ENCODE results near the gene GLB1L2.
A peak's percentile ranks its signal among the peaks of the same experiment; 100 is the strongest.

Gene GLB1L2

DNA sequence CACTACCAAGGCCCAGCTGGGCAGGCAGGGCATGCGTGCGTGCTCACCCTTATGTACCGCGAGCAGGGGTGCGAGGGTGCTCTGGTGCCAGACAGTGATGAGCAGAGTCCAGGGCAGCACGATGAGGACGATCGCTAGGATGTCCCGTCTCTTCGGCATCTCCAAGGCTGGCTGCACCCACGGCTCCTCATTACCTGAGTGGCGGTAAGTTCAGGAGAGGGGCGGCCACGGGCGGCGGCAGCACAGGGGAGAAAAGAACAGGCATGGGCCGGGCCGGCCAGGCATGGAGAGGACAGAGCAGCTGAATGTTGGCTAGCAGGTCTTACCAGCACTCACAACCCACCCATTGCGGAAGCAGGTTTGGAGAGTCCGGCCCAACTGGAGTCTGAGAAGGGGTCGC is 55.7 kb downstream of the GLB1L2 start:
- no peak for DNase-seq

DNA sequence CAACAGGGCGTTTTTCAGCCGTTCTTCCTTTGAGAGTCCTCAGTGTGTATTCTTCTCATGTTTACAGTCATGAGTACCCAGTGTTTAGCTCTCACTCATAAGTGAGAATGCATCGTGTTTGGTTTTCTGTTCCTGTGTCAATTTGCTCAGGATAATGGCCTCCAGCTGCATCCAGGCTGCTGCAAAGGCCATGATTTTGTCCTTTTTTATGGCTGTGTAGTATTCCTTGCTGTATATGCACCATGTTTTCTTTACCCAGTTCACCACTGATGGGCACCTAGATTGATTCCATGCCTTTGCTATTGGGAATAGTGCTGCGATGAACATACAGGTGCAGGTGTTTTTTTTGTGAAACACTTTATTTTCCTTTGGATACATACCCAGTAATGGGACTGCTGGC is 56.8 kb downstream of the GLB1L2 start:
- no peak for DNase-seq

DNA sequence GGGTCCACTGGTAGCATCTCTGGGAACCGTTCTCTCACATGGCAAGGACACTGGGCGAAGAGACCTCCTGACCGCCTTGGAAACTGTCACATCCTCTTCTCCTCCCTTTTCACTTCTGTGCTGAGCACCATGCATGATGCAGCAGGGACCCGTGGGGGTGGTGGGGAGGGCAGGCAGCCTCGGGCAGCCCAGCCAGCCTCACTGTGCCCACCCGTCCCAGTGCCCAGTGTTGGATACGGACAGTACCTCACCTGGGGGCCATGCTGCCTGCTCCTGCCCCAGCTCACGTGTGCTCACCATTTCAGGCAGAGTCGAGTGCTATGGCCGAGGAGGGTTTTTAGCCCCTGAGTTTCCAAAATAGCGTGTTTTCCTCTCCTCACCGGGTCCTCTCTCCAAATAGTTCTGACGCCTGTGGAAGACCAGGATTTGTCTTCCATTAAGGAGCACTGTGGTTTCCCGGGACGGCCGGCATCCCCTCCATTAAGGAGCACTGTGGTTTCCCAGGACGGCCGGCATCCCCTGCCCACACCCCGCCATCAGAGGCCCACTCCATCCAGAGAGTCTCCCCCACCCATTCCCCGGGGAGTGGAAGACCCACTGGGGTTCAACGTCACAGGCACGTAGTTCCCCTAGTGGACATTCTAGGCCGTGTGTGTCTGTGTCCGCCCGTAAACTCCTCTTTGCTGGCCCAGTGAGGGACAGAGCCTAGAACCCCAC is 57.8 kb downstream of the GLB1L2 start:
- no peak for DNase-seq

DNA sequence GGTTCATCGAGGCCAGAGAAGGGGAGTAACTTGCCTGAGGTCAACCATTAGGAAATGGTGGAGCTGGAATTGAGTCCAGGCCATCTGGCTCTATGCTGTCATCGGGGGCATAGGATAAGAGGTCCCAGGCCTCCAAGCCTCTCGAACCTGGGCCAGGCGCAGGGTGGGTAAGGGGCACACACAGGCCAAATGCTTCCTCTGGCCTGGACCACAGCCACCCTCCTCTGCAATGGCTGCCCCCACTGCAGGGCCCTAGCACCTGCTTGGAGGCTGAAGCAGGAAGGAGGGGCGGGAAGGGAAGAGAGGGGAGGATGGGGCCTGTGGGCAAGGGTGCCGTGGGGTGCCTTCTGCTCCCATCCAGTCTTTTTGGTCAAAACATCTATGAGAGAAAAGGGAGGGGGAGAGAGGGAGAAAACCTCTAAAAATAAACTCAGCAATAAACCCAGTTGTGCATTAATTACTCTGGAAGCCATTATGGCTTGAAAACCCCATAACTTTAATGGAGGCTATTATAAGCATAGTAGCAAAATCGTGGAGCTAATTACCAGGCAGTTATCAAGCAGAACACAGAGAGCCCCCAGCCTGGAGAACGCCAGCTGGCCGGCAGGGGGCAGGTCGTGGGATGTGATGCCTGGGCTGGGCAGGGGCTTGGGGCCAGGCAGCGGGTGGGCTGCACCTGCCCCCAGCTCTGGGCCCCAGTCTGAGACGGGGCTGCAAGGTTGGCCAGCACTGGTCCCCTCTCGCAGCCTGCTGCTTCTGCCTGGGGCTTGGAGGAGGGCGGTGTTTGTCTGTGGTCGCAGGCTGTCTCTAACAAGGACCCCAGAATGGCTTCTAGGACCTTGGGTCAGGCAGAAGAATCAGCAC is 59.1 kb downstream of the GLB1L2 start:
- DNase-seq = no peak

DNA sequence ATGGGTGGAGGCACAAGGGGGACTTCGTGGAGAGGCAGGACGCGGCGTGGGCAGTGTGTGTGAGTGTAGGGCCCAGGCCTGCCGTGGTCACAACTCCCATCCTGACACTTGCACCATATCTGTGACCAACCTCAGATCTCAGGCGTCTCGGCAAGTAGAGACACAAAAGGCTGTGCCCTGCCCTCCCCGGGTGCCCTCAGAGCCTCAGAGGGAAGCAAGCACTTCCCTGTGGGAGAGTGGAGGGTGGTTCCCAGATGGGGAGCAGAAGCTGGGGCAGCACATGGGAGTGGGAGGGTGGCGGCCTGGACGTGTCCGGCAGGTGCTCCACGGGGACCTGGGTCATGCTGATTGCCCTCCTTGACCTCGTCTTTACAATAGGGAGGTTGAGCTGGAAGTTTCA is 59.9 kb downstream of the GLB1L2 start:
- DNase-seq = no peak

DNA sequence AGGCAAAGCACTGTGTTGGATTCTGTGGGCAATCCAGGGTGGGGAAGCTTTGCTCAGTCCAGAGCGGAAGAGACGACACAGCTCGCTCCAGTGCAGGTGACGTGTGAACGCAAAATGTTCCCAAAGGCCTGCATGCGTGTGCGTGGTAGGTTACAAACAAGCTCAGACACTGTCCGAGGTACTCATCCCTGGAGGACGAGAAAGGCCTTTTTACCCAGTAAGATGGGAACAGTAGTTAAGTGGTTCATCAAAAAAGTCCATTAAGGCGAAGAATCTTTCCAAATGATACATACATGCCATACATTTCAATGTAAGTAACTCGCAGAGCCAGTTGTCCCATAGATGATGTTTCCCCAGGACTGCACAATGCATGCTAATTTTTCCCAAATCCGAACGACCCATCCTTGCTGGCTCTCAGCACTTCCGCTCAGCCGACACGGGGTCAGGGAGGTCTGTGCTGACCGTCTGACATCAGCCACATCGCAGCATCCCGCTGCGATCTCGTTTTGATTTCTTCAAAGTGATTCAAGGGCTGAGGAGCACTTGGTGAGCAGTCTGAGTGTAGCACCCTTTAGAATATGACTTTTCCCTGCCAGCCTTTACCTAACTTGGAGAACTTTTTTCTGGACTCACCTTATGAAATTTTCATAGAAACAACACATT is 61.3 kb downstream of the GLB1L2 start:
- no peak for DNase-seq

DNA sequence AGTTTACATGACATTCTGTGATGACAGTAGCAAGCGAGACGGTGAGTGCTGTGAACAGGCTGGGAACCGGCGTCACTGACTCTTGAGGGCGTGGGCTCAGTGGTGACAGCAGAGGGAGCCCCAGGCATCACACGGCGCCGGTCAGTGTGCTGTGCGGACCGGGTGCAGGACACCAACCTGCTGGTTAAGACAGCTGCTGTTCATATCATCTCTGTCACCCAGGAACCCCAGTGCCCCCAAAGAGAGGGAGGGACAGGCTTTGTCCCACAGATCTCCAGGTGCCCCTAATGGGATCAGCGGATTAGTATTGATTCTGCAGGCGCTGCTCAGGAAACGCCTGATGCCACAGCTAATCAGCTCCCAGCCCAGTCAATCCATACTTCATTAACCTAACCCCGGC is 61.9 kb downstream of the GLB1L2 start:
- peak in 1 of 3 donors; percentile 8 for DNase-seq

DNA sequence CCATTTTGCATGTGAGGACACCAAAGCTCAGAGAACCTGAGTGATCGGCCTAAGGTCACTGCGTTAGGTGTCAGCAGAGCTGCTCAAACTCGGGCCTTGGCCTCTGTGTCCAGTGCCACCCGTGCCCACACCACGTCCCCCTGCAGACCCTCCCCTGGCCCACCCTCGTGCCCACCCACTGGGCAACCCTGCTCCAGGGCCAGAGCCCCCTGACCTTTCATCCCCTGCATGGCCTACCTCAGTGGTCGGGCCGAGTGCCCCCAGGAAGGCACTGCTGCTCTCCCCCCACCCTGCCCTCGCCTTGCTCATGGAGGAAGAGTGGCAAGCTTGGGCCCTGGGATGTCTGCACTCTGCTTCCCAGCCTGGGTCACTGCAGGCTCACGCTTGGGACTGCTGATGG is 62.5 kb downstream of the GLB1L2 start:
- no peak for DNase-seq

DNA sequence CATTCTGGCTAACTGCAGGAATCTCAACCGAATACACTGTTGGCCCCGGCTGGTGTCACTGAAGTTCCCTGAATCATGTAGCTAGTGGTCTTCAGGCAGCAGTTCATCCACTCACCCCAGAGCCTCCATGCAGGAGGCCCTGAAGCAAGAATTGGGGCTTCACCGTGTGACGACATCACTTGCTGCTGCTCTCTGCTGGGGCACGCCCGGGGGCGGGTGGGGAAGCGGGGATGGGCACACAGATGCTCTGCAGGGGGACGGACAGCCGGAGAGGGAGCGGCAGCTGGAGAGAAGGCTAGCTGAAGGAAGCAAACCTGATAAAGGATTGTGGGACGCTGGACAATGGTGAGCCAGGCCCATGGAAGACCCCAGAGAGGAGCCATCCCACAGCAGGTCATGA is 63.2 kb downstream of the GLB1L2 start:
- no peak for DNase-seq

DNA sequence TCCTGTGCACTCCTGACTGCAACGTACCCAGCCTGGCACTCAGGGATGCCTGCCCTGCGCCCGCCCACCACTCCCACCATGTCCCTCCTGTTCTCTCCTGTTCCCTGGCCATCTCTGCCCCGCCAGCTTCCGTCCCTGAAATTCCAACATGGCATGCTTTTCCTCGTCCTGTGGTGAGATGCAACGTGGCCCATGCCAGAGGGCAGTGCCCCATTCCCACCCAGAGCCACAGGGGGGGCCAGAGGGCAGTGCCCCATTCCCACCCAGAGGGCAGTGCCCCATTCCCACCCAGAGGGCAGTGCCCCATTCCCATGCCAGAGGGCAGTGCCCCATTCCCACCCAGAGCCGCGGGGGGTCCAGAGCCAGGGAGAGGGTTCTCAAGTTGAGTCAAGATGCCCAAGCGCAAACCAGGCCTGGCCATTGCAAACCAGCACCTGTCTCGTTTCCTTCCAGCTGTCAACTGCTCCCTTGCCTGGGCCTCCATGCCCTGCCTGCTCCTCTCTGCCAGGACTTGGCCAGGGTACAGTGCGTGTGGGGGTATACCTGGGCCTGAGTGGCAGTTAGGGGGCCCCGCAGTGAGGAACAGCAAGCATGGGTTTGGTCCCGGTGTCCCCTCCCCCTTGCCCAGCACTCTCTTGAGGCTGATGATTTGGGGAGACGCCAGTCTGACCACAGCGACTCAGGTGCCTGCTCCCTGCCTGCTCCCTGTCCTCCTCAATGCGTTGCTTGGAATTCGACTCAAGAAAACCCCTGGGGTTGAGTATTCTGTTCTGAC is 65.7 kb downstream of the GLB1L2 start:
- no peak for DNase-seq

DNA sequence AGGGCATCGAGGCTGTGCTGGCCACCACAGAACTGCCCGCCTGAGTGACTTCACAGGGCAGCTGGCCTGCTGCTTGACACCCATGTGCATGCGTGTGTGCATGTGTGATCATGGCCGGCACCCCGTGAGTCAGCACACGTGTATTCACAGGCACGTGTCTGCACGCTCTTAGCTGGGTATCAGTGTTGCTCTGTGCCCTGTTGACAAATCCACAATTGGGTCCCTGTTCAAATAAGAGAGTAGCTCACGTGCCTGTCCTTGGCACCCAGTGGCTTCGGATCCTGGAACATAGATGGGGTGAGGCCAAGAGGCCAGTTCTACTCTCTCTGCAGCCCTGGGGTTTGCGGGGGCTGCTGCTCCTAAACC is 66.3 kb downstream of the GLB1L2 start:
- no peak for DNase-seq

DNA sequence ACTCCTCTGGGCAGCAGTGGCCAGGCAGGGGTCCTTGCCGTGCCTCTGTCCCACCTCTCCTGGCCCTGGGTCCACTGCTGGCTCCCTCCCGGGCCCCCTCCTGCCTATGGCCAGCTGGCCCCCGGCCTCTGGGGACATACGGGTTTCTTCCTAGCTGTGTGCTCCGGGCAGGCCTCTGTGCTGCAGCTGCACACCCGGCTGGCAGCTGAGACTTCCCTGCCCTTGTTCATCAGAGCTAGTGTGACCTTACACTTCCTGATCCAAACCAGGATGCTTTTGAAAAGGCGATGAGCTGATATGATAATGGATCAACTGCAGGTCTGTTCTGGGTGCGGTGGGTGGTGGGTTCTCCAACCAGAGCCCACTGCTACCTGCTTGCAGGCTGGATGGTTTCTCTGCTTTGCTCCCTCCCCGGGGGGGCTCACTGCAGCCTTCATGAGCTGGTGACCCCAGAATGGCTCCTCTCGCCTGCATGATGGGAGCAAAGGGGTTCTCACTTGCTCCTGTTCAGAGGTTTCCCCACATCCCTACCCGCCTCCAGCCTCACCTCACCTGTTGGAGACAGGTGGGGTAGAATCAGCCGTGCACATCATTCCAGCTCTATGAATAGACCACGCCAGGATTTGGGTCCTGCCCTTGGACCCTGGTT is 67.0 kb downstream of the GLB1L2 start:
- no peak for DNase-seq

DNA sequence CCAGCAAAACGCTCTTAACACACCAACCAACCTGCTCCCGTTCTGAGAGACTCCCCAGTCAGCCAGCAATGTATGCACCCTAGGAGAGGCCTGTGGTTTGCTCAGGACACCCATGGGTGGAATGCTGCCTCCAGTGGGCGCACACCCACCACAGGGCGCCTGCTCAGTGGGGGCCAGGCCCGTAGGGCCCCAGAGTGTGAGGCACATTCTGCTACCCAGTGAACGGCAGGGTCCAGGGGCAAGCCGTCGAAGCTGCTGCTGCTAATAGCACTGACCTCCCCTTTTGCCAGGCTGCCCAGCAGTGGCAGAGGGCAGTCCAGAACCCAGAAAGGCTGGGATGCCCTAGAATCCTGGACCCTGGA is 67.5 kb downstream of the GLB1L2 start:
- DNase-seq = no peak

DNA sequence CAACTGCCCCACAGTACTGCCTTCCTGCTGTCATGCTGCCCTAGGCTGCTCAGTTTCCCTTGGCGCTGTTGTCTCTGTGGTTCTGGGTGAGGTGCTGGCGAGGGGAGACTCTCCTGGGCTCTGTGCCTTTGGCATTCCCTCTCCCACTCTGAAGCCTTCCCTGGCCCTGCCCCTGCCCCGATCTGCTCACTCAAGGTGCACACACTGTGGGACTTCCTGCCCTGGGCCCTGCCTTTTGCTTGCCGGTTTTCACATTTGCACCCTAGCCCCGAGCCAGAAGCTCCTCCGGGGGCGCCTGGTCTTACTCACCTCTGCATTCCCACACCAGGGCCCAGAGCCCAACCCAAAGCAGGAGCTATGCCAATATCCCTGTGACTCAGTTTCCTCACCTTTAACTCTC is 68.2 kb downstream of the GLB1L2 start:
- DNase-seq = no peak

DNA sequence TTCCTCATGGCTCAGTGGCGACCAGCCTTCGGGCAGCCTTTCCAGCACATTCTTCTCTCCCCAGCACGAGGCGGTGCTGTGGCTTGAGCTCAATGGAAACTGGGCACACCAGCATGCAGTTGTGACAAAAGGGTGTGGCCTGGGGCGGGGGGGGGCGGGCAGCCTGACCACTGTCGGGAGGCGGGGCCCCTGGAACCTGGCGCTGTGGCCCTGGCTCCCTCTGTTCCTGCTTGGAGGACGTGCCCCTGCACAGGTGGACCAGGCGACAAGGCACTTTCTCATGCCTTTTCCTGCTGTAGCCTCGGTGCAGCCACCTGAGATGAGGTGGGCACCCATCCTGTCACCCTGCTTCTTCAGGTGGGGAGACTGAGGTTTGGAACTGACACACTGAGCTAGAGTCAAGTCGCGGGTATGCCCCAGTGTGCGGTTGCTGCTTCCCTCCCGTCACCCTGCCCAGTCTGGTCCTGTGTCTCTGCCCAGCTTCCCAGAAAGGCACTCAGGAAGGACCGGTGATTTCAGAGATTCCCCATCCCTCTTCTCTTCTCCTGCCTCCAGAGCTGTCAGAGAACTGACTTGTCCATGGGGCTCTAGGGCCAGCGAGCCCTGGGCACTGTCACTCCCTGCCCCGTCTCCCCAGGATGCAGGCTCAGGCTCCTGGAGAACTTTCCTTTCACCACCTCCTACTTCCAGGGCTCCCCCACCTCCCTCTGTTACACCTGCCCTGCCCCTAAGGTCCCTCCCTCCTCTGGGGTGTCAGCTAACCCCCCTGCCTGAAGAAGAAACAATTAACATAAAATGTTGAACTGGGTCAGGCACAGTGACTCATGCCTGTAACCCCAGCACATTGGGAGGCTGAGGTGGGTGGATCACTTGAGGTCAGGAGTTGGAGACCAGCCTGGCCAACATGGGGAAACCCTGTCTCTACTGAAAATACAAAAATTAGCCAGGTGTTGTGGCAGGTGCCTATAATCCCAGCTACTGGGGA is 70.3 kb downstream of the GLB1L2 start:
- no peak for DNase-seq

DNA sequence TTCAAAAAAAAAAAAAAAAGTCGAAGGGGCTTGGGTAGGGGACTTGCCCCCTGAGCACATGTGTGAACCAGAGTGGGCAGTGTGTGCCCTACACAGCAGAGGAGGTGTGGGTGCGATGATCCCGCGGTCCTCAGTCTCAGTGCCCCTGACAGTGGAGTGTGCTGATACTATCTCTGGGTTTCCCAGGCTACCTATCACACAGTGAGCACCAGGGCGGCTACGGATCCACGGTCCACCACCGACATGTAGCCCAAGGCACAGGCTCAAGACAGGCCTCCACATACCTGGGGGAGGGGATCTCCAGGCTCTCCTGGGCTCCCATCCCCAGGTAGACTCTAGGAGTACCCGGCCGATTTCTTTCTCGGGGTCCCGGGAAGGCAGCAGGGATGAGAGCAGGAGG is 71.1 kb downstream of the GLB1L2 start:
- no peak for DNase-seq

DNA sequence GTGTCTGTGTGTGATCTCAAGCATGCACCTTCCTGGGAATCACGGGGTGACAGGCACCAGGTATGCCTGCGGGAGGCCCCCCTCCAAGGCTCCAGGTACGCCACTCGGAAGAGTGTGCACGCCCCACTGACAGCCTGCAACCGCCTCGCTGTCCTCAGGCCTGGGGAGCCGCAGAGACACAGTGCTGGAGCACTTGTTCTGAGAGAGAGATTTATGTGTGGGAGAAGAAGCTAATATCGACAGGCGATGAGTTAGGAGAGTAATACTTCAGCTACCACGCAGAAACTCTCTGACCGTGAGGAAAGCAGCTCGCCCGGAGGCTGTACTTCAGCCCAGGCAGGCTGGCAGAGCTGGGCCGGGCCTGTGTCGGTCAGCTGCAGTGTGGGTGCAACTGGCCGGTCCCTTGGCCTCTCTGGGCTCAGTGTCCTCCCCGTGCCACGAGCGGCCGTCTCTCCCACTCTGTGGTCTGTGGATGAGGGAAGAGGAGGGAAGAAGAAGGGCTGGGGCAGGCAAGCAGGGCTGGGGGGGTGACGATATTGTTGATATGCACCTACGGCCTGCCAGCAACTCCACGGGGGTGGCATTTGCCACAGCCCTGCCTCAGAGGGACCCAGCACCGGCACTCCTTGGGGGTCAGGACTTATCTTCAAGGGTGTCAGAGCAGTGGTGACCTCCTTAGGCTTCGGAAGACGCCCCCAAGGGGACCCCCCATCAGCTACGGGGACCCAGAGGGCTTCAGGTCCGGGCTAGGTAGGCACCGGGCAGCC is 73.0 kb downstream of the GLB1L2 start:
- DNase-seq = no peak

DNA sequence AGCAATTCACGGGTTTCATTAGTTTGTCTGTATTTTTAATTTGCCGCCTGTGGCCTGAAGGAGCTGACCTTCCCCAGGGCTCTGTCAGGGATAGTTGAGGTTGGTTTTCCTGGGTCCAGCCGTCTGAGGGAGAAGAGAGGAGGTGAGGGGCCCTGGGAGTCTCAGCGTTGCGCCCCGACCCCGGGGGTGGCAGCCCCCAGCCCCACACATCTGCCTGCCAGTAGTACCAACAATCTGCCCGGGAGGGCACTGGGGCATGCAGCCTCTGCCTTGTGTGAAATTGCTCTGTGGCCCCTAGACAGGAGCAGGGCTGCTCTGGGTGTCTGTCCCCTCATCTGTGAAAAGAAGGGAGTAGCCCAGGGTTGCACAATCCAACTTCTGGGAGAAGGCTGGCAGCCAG is 73.6 kb downstream of the GLB1L2 start:
- DNase-seq = no peak

DNA sequence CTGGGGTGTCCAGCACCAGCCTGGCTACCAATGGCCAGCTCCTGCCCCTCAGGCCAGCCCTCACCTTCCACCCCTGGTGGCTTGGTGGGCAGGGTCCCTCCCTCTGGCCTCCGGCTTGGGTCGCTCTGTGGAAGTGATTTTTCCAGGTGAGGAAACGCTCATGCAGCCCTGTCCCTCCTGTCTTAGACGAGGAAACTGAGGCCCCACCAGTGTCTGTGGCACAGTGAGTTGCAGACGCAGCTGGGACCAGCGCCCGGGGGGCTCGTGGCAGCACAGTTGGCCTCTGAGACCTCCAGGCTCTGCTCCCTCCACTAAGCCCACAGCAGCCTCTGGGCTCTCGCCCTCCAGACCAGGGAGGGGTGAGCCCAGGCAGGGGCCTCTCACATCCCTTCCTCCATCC is 74.1 kb downstream of the GLB1L2 start:
- no peak for DNase-seq
